Left lung (tissue), 10 donors: Measurements from ENCODE around the gene GCNT3. TPM values are rescaled to one million over a fixed set of nuclear protein-coding genes. Genes with fewer than 3 reads are reported as not detected.

Source experiments
- ATAC-seq: fragments of 200-7000 bp; cut with Tn5 transposase; one replicate; pipeline ENCODE4 v1.9.1; 2020; ENCODE audit warnings: moderate library complexity
- DNase-seq, 4 donors: peaks; one replicate each; pipeline ENCODE4 v3.0.0-alpha.2; 2013 to 2020
- H3K27ac ChIP-seq, 2 donors: fragments of 200-600 bp; sonication (generic) in 1 of 2; one replicate each; pipeline versions ENCODE4 v1.5.0 to v1.8.0; 2020 to 2021
- H3K27me3 ChIP-seq, 2 donors: fragments of 200-600 bp; sonication (generic) in 1 of 2; one replicate each; pipeline versions ENCODE4 v1.5.0 to v1.8.0; 2020 to 2021
- H3K36me3 ChIP-seq, 2 donors: fragments of 200-600 bp; sonication (generic) in 1 of 2; one replicate each; pipeline versions ENCODE4 v1.5.0 to v1.8.0; 2020 to 2021
- H3K4me1 ChIP-seq, 2 donors: fragments of 200-600 bp; one replicate each; pipeline ENCODE4 v1.8.0; 2021
- H3K4me3 ChIP-seq, 2 donors: fragments of 200-600 bp; sonication (generic) in 1 of 2; one replicate each; pipeline versions ENCODE4 v1.5.0 to v1.8.0; 2020 to 2021; ENCODE audit warnings: mild to moderate bottlenecking in 1 of 2
- H3K9me3 ChIP-seq, 2 donors: fragments of 200-600 bp; sonication (generic) in 1 of 2; one replicate each; pipeline versions ENCODE4 v1.5.0 to v1.8.0; 2020 to 2021
- CTCF ChIP-seq, 2 donors: fragments of 200-600 bp; sonication (generic) in 1 of 2; IDR thresholded peaks; one replicate each; pipeline versions ENCODE4 v1.5.0 to v1.8.0; 2021; ENCODE audit warnings: antibody characterized with exemption in 2 of 2
- intact Hi-C, 2 donors: fragments of 100-400 bp; cut with DNase I; formaldehyde crosslinking; loops; one replicate each; pipeline versions ENCODE4 v1.11.2 to v1.14.2; 2022
- polyA plus RNA-seq, 6 donors: library from polyadenylated mRNA; unstranded; fragments of 120-200 nt; gene quantifications; one replicate each; pipeline ENCODE4 v1.2.1, GENCODE V29; 2013; ENCODE audit not compliant: insufficient read length in 6 of 6
- total RNA-seq, 2 donors: library from RNA; stranded (reverse); fragmentation: NEBNext Ultra II Directional; extraction: Animal tissue kit (Norgen Biotek cat#: 25700); gene quantifications; one replicate each; pipeline ENCODE4 v1.2.1, GENCODE V29; 2021
- donor health status: DM: no; HTN: yes; CAD: no.
- donor health status: DM: no; HTN: no; CAD: no.

GCNT3 gene
- total and polyA plus RNA-seq, 8 donors, result 0.41 to 7.3 (median 0.88) TPM

- Histone ChIP-seq H3K27me3 (peaks cover 0 to 7% of the 10 kb centered on the region in 2 donors), H3K4me3 (no peak overlapping the region), H3K27ac (no peak overlapping the region), H3K9me3 (peaks cover 0 to 5% of the 10 kb centered on the region in 2 donors), H3K4me1 (no peaks in the 10 kb centered on the region), H3K36me3 (no peaks in the 10 kb centered on the region)
- TF ChIP-seq CTCF (IDR thresholded peaks at IDR 0.05), result no peak
- intact Hi-C loops, result no loop called here
- ATAC-seq (no peak), DNase-seq (no peak)
These were observed 14.9 kb upstream of the GCNT3 start for GRCh38 chr15:59596640-59597039.

GRCh38 chr15:59598461-59598860, 13.1 kb upstream of the GCNT3 start:
- no peak for ATAC-seq
- TF ChIP-seq CTCF (IDR thresholded peaks at IDR 0.05), result no peak

GRCh38 chr15:59605994-59606393, 5.6 kb upstream of the GCNT3 start:
- Histone ChIP-seq H3K27me3 (no peaks in the 10 kb centered on the region), H3K9me3 (peaks cover 0 to 14% of the 10 kb centered on the region in 2 donors), H3K4me3 (no peak overlapping the region), H3K4me1 (no peaks in the 10 kb centered on the region), H3K36me3 (no peaks in the 10 kb centered on the region), H3K27ac (no peak overlapping the region)
- no peak for DNase-seq
- intact Hi-C loops, result no loop called here
- no peak for TF ChIP-seq CTCF (IDR thresholded peaks at IDR 0.05)
- no peak for ATAC-seq

More at GRCh38 chr15:59598461-59598860, 13.1 kb upstream of the GCNT3 start:
- Histone ChIP-seq H3K9me3 (peaks cover 0 to 7% of the 10 kb centered on the region in 2 donors), H3K4me3 (no peak overlapping the region), H3K27ac (no peak overlapping the region), H3K36me3 (no peaks in the 10 kb centered on the region), H3K4me1 (no peaks in the 10 kb centered on the region), H3K27me3 (no peaks in the 10 kb centered on the region)
- intact Hi-C loops, result no loop called here
- DNase-seq, result no peak

- Histone ChIP-seq H3K4me3 (no peak overlapping the region), H3K9me3 (no peaks in the 10 kb centered on the region), H3K27ac (no peak overlapping the region), H3K36me3 (no peaks in the 10 kb centered on the region), H3K27me3 (no peaks in the 10 kb centered on the region), H3K4me1 (no peaks in the 10 kb centered on the region)
- intact Hi-C loops, result no loop called here
- TF ChIP-seq CTCF (IDR thresholded peaks at IDR 0.05), result no peak
- no peak for DNase-seq
- no peak for ATAC-seq
These were observed 1.6 kb upstream of the GCNT3 start for GRCh38 chr15:59609730-59610712.

- H3K27ac ChIP-seq, result no peak overlapping the region
- TF ChIP-seq CTCF (IDR thresholded peaks at IDR 0.05), result no peak
- no peaks in the 10 kb centered on the region for H3K36me3 ChIP-seq
- H3K4me1 ChIP-seq, result no peaks in the 10 kb centered on the region
- DNase-seq, result no peak
- peaks cover 0 to 15% of the 10 kb centered on the region in 2 donors for H3K27me3 ChIP-seq
- ATAC-seq, result no peak
- H3K9me3 ChIP-seq, result no peaks in the 10 kb centered on the region
- intact Hi-C loops, result no loop called here
- H3K4me3 ChIP-seq, result no peak overlapping the region
These were observed 2.6 kb downstream of the GCNT3 start for GRCh38 chr15:59614153-59614552.
